ENCODE results near the gene USP25.
A peak's percentile ranks its signal among the peaks of the same experiment; 100 is the strongest.

USP25 gene

GRCh38 chr21:15820852-15821379 lies 91.1 kb downstream of the USP25 start:
- Histone ChIP-seq H3K27ac (ENCODE audit: low read length) (no peak overlapping the region), H3K36me3 (ENCODE audit: control insufficient read depth in 1 of 2, insufficient read depth in 2 of 2, low read length in 2 of 2) (peaks cover 3 to 4% of the 10 kb centered on the region in 2 donors), H3K4me1 (ENCODE audit: control insufficient read depth in 1 of 2, insufficient read depth in 2 of 2, low read length in 2 of 2) (peaks cover 0 to 2% of the 10 kb centered on the region in 2 donors), H3K27me3 (ENCODE audit: low read depth, low read length) (no peaks in the 10 kb centered on the region), H3K9me3 (ENCODE audit: control insufficient read depth in 1 of 2, low read length in 2 of 2) (no peaks in the 10 kb centered on the region), H3K4me3 (ENCODE audit: low read depth in 1 of 2, low read length in 2 of 2) (no peak overlapping the region)

DNA sequence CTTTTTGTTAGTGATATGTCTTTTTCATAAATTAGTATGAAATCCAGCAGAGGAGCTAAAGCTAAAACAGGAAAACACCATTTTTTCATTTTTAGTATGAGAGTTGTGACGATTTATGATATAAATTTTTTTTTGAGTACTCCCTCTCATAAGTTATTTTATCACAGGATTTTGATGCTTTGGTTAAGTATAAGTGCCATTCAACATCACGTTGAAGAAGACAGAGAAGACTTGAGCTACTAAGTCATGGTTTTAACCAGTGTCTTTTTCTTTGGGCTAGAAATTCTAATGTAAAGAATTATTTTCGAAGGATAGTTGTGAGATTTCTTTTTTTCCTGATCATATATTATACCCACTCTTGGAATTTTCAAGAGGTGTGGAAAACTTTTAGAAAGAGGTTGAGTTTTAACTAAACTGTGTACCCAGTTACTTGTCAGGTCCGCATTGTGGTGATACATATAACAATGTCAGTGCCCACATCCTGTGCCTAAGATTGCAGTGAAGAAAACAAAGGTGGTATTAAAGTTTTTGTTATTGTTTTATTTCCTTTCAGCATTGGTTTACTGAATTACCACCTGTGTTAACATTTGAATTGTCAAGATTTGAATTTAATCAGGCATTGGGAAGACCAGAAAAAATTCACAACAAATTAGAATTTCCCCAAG lies 93.8 kb downstream of the USP25 start:
- Histone ChIP-seq H3K4me3 (ENCODE audit: low read depth in 1 of 2, low read length in 2 of 2) (no peak overlapping the region), H3K4me1 (ENCODE audit: control insufficient read depth in 1 of 2, insufficient read depth in 2 of 2, low read length in 2 of 2) (peaks cover 0 to 8% of the 10 kb centered on the region in 2 donors), H3K36me3 (ENCODE audit: control insufficient read depth in 1 of 2, insufficient read depth in 2 of 2, low read length in 2 of 2) (peaks cover 0 to 9% of the 10 kb centered on the region in 2 donors), H3K9me3 (ENCODE audit: control insufficient read depth in 1 of 2, low read length in 2 of 2) (no peaks in the 10 kb centered on the region), H3K27ac (ENCODE audit: low read length) (no peak overlapping the region), H3K27me3 (ENCODE audit: low read depth, low read length) (no peaks in the 10 kb centered on the region)

DNA sequence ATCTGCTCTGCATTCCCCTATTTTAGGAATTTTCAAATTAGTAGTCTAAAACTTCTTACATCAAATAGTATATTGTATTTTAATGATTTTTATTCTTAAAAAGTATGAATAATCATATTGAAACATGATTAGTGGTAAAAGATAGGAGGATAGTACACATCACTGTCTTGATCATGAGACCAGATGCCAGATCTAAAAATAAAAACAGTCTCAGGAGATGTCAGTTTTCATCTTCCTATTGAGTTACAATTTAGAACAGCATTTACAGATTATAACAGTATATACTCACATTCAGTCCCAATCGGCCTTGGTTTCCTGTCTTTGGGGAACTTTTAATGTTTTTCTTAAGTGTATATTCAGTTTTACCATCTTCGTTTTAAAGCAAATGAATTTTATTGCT lies 95.9 kb downstream of the USP25 start:
- Histone ChIP-seq H3K4me3 (ENCODE audit: low read depth in 1 of 2, low read length in 2 of 2) (no peak overlapping the region), H3K27me3 (ENCODE audit: low read depth, low read length) (no peaks in the 10 kb centered on the region), H3K36me3 (ENCODE audit: control insufficient read depth in 1 of 2, insufficient read depth in 2 of 2, low read length in 2 of 2) (peaks cover 0 to 6% of the 10 kb centered on the region in 2 donors), H3K4me1 (ENCODE audit: control insufficient read depth in 1 of 2, insufficient read depth in 2 of 2, low read length in 2 of 2) (peaks cover 0 to 8% of the 10 kb centered on the region in 2 donors), H3K27ac (ENCODE audit: low read length) (no peak overlapping the region), H3K9me3 (ENCODE audit: control insufficient read depth in 1 of 2, low read length in 2 of 2) (no peaks in the 10 kb centered on the region)

DNA sequence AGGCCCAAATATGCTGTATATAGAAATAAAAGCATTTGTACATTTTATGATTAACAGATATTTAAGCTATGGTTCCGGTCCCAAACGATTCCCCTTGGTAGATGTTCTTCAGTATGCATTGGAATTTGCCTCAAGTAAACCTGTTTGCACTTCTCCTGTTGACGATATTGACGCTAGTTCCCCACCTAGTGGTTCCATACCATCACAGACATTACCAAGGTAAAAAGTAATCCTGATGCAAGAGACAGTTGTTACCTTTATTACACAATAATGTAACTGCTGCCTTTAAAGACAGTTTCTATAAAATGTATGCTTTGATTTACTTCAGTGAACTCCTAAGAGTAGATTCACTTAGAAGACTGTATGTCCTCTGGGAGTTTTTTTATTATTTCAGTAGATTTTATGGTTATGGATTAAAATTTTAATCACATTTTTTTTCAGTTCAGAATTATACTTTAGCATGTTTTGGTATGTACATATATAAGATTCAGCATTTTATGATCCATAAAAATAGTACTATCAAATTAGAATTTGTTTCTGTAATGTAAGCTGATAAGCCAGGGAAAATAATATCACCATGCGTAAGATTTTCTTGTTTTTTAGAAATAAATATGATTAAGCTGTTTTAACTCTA lies 96.5 kb downstream of the USP25 start:
- no peak overlapping the region for H3K27ac ChIP-seq (ENCODE audit: low read length)
- no peaks in the 10 kb centered on the region for H3K27me3 ChIP-seq (ENCODE audit: low read depth, low read length)
- peaks cover 1 to 7% of the 10 kb centered on the region in 2 donors for H3K36me3 ChIP-seq (ENCODE audit: control insufficient read depth in 1 of 2, insufficient read depth in 2 of 2, low read length in 2 of 2)
- peaks cover 0 to 8% of the 10 kb centered on the region in 2 donors for H3K4me1 ChIP-seq (ENCODE audit: control insufficient read depth in 1 of 2, insufficient read depth in 2 of 2, low read length in 2 of 2)
- no peaks in the 10 kb centered on the region for H3K9me3 ChIP-seq (ENCODE audit: control insufficient read depth in 1 of 2, low read length in 2 of 2)
- H3K4me3 ChIP-seq (ENCODE audit: low read depth in 1 of 2, low read length in 2 of 2): no peak overlapping the region

DNA sequence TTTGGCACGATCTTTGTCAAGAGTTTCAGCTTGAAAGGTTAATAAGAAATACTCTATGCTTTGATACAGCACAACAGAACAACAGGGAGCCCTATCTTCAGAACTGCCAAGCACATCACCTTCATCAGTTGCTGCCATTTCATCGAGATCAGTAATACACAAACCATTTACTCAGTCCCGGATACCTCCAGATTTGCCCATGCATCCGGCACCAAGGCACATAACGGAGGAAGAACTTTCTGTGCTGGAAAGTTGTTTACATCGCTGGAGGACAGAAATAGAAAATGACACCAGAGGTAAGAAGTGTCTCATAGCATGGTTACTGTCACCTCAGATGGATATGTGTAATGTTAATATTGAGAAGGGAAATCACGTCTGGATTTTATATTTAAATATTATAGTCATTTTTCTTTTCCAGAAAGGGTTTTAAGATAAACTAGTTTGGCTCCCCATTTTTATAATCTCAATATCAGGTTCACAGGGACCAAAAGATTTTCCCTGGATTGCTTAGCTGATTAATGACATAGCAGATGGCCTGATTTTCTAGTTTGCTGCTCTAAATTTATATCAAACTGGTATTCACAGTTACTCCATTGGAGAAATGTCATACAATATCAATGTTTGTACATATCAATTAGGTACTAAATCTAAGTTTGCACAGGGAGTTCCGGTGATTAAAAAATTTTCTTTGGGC lies 97.3 kb downstream of the USP25 start:
- peaks cover 8 to 15% of the 10 kb centered on the region in 2 donors for H3K36me3 ChIP-seq (ENCODE audit: control insufficient read depth in 1 of 2, insufficient read depth in 2 of 2, low read length in 2 of 2)
- no peaks in the 10 kb centered on the region for H3K9me3 ChIP-seq (ENCODE audit: control insufficient read depth in 1 of 2, low read length in 2 of 2)
- H3K27ac ChIP-seq (ENCODE audit: low read length): peak overlapping the region; percentile 17
- H3K4me1 ChIP-seq (ENCODE audit: control insufficient read depth in 1 of 2, insufficient read depth in 2 of 2, low read length in 2 of 2): peaks cover 0 to 8% of the 10 kb centered on the region in 2 donors
- no peaks in the 10 kb centered on the region for H3K27me3 ChIP-seq (ENCODE audit: low read depth, low read length)
- no peak overlapping the region for H3K4me3 ChIP-seq (ENCODE audit: low read depth in 1 of 2, low read length in 2 of 2)

GRCh38 chr21:15831497-15831896 lies 101.7 kb downstream of the USP25 start:
- peaks cover 13 to 23% of the 10 kb centered on the region in 2 donors for H3K36me3 ChIP-seq (ENCODE audit: control insufficient read depth in 1 of 2, insufficient read depth in 2 of 2, low read length in 2 of 2)
- no peak overlapping the region for H3K27ac ChIP-seq (ENCODE audit: low read length)
- H3K27me3 ChIP-seq (ENCODE audit: low read depth, low read length): no peaks in the 10 kb centered on the region
- no peaks in the 10 kb centered on the region for H3K9me3 ChIP-seq (ENCODE audit: control insufficient read depth in 1 of 2, low read length in 2 of 2)
- no peak overlapping the region for H3K4me3 ChIP-seq (ENCODE audit: low read depth in 1 of 2, low read length in 2 of 2)
- peaks cover 0 to under 1% of the 10 kb centered on the region in 2 donors for H3K4me1 ChIP-seq (ENCODE audit: control insufficient read depth in 1 of 2, insufficient read depth in 2 of 2, low read length in 2 of 2)

- peaks cover 8 to 14% of the 10 kb centered on the region in 2 donors for H3K36me3 ChIP-seq (ENCODE audit: control insufficient read depth in 1 of 2, insufficient read depth in 2 of 2, low read length in 2 of 2)
- H3K27me3 ChIP-seq (ENCODE audit: low read depth, low read length): no peaks in the 10 kb centered on the region
- no peaks in the 10 kb centered on the region for H3K9me3 ChIP-seq (ENCODE audit: control insufficient read depth in 1 of 2, low read length in 2 of 2)
- peaks cover 0 to 14% of the 10 kb centered on the region in 2 donors for H3K4me1 ChIP-seq (ENCODE audit: control insufficient read depth in 1 of 2, insufficient read depth in 2 of 2, low read length in 2 of 2)
- H3K4me3 ChIP-seq (ENCODE audit: low read depth in 1 of 2, low read length in 2 of 2): no peak overlapping the region
- no peak overlapping the region for H3K27ac ChIP-seq (ENCODE audit: low read length)
These were observed 107.9 kb downstream of the USP25 start for GRCh38 chr21:15837645-15838044.

DNA sequence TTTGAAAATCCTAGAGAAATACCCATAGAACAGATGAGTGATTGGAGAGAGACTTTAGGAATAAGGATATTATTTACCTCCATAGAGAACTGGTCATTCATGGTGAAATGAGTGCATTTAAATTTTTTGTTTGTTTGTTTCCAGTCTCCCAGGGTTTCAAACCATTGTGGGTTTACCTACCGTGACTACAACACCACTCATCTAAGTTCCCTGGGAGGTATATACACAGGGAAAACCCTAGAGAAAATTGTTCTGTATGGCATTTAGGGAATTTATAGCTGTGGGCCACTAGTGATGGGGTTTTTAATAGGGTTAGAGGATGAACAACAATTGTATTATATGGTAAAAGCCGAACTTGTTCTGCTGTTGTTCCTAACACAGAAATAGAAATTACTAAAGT lies 109.2 kb downstream of the USP25 start:
- Histone ChIP-seq H3K9me3 (ENCODE audit: control insufficient read depth in 1 of 2, low read length in 2 of 2) (no peaks in the 10 kb centered on the region), H3K27me3 (ENCODE audit: low read depth, low read length) (no peaks in the 10 kb centered on the region), H3K27ac (ENCODE audit: low read length) (no peak overlapping the region), H3K4me1 (ENCODE audit: control insufficient read depth in 1 of 2, insufficient read depth in 2 of 2, low read length in 2 of 2) (peaks cover 0 to 14% of the 10 kb centered on the region in 2 donors), H3K4me3 (ENCODE audit: low read depth in 1 of 2, low read length in 2 of 2) (no peak overlapping the region), H3K36me3 (ENCODE audit: control insufficient read depth in 1 of 2, insufficient read depth in 2 of 2, low read length in 2 of 2) (peaks cover 13 to 14% of the 10 kb centered on the region in 2 donors)

- Histone ChIP-seq H3K27ac (ENCODE audit: low read length) (no peak overlapping the region), H3K27me3 (ENCODE audit: low read depth, low read length) (no peaks in the 10 kb centered on the region), H3K9me3 (ENCODE audit: control insufficient read depth in 1 of 2, low read length in 2 of 2) (no peaks in the 10 kb centered on the region), H3K4me3 (ENCODE audit: low read depth in 1 of 2, low read length in 2 of 2) (no peak overlapping the region), H3K36me3 (ENCODE audit: control insufficient read depth in 1 of 2, insufficient read depth in 2 of 2, low read length in 2 of 2) (peaks cover 14% of the 10 kb centered on the region in 2 donors), H3K4me1 (ENCODE audit: control insufficient read depth in 1 of 2, insufficient read depth in 2 of 2, low read length in 2 of 2) (peaks cover 0 to 14% of the 10 kb centered on the region in 2 donors)
These were observed 109.8 kb downstream of the USP25 start for GRCh38 chr21:15839601-15840000.

GRCh38 chr21:15840406-15840805 lies 110.6 kb downstream of the USP25 start:
- peaks cover 0 to 14% of the 10 kb centered on the region in 2 donors for H3K4me1 ChIP-seq (ENCODE audit: control insufficient read depth in 1 of 2, insufficient read depth in 2 of 2, low read length in 2 of 2)
- peaks cover 6 to 14% of the 10 kb centered on the region in 2 donors for H3K36me3 ChIP-seq (ENCODE audit: control insufficient read depth in 1 of 2, insufficient read depth in 2 of 2, low read length in 2 of 2)
- H3K4me3 ChIP-seq (ENCODE audit: low read depth in 1 of 2, low read length in 2 of 2): no peak overlapping the region
- no peak overlapping the region for H3K27ac ChIP-seq (ENCODE audit: low read length)
- H3K9me3 ChIP-seq (ENCODE audit: control insufficient read depth in 1 of 2, low read length in 2 of 2): no peaks in the 10 kb centered on the region
- no peaks in the 10 kb centered on the region for H3K27me3 ChIP-seq (ENCODE audit: low read depth, low read length)

DNA sequence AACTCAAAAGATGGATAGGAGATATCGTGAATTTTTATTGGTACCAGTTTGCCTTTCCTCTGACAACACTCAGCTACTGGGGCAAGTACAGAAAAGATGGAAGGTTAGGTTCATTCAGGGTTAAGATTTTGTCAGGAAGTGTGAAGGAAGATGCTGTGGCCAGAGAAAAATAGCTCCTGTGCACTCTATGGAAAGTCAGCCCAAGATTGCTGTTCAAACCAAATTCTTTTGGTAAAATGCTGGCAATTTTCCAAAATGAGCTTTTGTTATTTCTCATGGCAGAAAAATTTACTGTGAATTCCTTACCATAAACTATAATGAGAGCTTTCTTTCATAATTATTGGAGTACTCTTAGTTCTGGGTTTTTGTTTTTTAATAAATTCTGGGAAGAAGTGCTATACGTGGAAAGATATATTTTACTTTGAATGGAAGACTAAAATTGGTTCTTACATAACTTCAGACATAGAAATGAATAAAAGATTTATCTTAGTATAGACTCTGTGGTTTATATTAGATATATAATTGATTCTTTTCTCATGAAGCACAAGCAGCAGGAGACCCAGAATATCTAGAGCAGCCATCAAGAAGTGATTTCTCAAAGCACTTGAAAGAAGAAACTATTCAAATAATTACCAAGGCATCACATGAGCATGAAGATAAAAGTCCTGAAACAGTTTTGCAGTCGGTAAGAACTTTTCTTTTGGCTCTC lies 112.2 kb downstream of the USP25 start:
- H3K4me1 ChIP-seq (ENCODE audit: control insufficient read depth in 1 of 2, insufficient read depth in 2 of 2, low read length in 2 of 2): peaks cover 0 to 14% of the 10 kb centered on the region in 2 donors
- H3K27ac ChIP-seq (ENCODE audit: low read length): no peak overlapping the region
- H3K9me3 ChIP-seq (ENCODE audit: control insufficient read depth in 1 of 2, low read length in 2 of 2): no peaks in the 10 kb centered on the region
- H3K27me3 ChIP-seq (ENCODE audit: low read depth, low read length): no peaks in the 10 kb centered on the region
- no peak overlapping the region for H3K4me3 ChIP-seq (ENCODE audit: low read depth in 1 of 2, low read length in 2 of 2)
- peaks cover 6 to 14% of the 10 kb centered on the region in 2 donors for H3K36me3 ChIP-seq (ENCODE audit: control insufficient read depth in 1 of 2, insufficient read depth in 2 of 2, low read length in 2 of 2)

Measured in muscle layer of duodenum (tissue), 2 donors.